ENCODE results near the gene BOLA3.
"Not testable (repeated sequence)": the region's sequence is repeated elsewhere in the genome, so short reads cannot be mapped to it uniquely, and the experiment has no call there.

- TF ChIP-seq CTCF, POLR2AphosphoS5 (IDR thresholded peaks at IDR 0.05): not testable (repeated sequence)
These were observed 39.0 kb upstream of the BOLA3 start for GRCh38 chr2:74186706-74187105.

Measured in prostate gland (tissue), 2 donors.